ENCODE data around the gene TAPBPL. TPM values are rescaled to one million over a fixed set of nuclear protein-coding genes. Genes with fewer than 3 reads are reported as not detected.

The TAPBPL gene
- total and polyA plus RNA-seq, 2 of the 13 experiments (the other 11 are each of a cell fraction or from before 2014, with no cell fraction given), result 10.0 to 14.5 TPM

DNA sequence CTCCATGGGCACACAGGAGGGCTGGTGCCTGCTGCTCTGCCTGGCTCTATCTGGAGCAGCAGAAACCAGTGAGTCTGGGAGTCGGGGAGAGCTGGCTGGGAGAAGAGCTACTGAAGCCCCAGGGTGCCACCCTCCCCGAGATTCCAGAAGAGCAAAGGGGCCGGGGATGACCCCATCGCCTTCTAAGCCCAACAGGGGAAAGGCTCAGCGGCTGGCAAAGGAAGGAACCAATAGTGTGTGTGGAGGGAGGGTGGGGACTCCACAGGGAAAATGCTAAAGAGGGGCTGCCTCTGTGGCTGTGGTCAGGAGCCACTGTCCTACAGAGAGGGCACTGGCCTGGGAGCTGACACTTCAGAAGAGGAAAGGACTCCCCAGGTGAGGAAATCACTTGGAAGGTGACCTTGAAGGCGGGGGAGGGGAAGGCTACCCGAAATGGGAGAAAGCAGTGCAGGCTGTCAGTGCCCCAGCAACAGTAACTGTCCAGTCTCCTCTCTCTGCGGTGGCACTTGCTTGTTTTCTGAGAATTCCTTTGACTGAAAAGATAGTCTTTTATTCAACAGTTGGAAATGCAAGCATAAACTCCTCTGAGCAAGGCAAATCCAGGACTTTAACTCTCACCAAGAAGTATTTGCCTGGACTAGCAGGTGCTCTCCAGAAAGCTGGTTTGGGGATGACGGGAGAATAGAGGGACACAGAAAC lies 552 bp downstream of the TAPBPL start (continued):
- TF ChIP-seq, protein P1, sequence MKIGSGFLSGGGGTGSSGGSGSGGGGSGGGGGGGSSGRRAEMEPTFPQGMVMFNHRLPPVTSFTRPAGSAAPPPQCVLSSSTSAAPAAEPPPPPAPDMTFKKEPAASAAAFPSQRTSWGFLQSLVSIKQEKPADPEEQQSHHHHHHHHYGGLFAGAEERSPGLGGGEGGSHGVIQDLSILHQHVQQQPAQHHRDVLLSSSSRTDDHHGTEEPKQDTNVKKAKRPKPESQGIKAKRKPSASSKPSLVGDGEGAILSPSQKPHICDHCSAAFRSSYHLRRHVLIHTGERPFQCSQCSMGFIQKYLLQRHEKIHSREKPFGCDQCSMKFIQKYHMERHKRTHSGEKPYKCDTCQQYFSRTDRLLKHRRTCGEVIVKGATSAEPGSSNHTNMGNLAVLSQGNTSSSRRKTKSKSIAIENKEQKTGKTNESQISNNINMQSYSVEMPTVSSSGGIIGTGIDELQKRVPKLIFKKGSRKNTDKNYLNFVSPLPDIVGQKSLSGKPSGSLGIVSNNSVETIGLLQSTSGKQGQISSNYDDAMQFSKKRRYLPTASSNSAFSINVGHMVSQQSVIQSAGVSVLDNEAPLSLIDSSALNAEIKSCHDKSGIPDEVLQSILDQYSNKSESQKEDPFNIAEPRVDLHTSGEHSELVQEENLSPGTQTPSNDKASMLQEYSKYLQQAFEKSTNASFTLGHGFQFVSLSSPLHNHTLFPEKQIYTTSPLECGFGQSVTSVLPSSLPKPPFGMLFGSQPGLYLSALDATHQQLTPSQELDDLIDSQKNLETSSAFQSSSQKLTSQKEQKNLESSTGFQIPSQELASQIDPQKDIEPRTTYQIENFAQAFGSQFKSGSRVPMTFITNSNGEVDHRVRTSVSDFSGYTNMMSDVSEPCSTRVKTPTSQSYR (CRISPR knock-in tag; IDR thresholded peaks at IDR 0.05; ENCODE audit: borderline replicate concordance), result peak; percentile 92
- TF ChIP-seq ZBTB7A (CRISPR knock-in tag; IDR thresholded peaks at IDR 0.05) (0 out of 2 replicates have a peak, but pooled peaks have one; percentile 2), ZNF251 (CRISPR knock-in tag; IDR thresholded peaks at IDR 0.05) (no peak), TOPORS (CRISPR knock-in tag; IDR thresholded peaks at IDR 0.05) (0 out of 2 replicates have a peak, but pooled peaks have one; percentile 28), ZNF839 (CRISPR knock-in tag; IDR thresholded peaks at IDR 0.05; ENCODE audit: borderline replicate concordance) (0 out of 2 replicates have a peak, but pooled peaks have one; percentile 49), ZKSCAN1 (IDR thresholded peaks at IDR 0.05; ENCODE audit: low read length) (no peak), ZNF333 (CRISPR knock-in tag; IDR thresholded peaks at IDR 0.05; ENCODE audit: borderline replicate concordance) (no peak), HIC2 (CRISPR knock-in tag; IDR thresholded peaks at IDR 0.05; ENCODE audit: low read depth) (no peak), JUN (CRISPR knock-in tag; IDR thresholded peaks at IDR 0.05) (no peak), ZNF784 (CRISPR knock-in tag; IDR thresholded peaks at IDR 0.05; ENCODE audit: borderline replicate concordance) (peak; percentile 77; the same call in 1 of the 2 replicates), ZNF83 (CRISPR knock-in tag; IDR thresholded peaks at IDR 0.05; ENCODE audit: borderline replicate concordance) (no peak), TSC22D2 (CRISPR knock-in tag; IDR thresholded peaks at IDR 0.05; ENCODE audit: borderline replicate concordance) (no peak), NRL (CRISPR knock-in tag; IDR thresholded peaks at IDR 0.05; ENCODE audit: borderline replicate concordance) (no peak), AKAP8 (CRISPR knock-in tag; IDR thresholded peaks at IDR 0.05) (no peak), THAP11 (CRISPR knock-in tag; IDR thresholded peaks at IDR 0.05) (no peak), SNAI1 (CRISPR knock-in tag; IDR thresholded peaks at IDR 0.05; ENCODE audit: borderline replicate concordance) (0 out of 2 replicates have a peak, but pooled peaks have one; percentile 54), NONO (IDR thresholded peaks at IDR 0.05) (no peak), NONO (CRISPR knock-in tag; conservative IDR thresholded peaks at IDR 0.05) (0 out of 2 replicates have a peak, but pooled peaks have one; percentile 17), YY1 (IDR thresholded peaks at IDR 0.05; ENCODE audit: insufficient read depth, insufficient replicate concordance, low read depth, low read length) (no peak), FOXA3 (CRISPR knock-in tag; IDR thresholded peaks at IDR 0.05) (no peak), PCBP1 (IDR thresholded peaks at IDR 0.05; ENCODE audit: borderline replicate concordance, low read depth, low read length) (no peak)
- TF ChIP-seq, protein P2, sequence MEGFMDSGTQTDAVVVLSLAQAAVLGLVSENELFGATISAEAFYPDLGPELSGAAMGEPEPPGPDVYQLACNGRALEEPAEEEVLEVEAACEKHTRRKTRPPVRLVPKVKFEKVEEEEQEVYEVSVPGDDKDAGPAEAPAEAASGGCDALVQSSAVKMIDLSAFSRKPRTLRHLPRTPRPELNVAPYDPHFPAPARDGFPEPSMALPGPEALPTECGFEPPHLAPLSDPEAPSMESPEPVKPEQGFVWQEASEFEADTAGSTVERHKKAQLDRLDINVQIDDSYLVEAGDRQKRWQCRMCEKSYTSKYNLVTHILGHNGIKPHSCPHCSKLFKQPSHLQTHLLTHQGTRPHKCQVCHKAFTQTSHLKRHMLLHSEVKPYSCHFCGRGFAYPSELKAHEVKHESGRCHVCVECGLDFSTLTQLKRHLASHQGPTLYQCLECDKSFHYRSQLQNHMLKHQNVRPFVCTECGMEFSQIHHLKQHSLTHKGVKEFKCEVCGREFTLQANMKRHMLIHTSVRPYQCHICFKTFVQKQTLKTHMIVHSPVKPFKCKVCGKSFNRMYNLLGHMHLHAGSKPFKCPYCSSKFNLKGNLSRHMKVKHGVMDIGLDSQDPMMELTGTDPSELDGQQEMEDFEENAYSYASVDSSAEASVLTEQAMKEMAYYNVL (CRISPR knock-in tag; IDR thresholded peaks at IDR 0.05; ENCODE audit: borderline replicate concordance), result peak; percentile 49; the same call in 1 of the 2 replicates

Data from HepG2 (cell line).